GM12878 (cell line): Measurements from ENCODE around the gene LARGE1. TPM values are rescaled to one million over a fixed set of nuclear protein-coding genes. Genes with fewer than 3 reads are reported as not detected.

Source experiments
- ATAC-seq: fragments of 200-7000 bp; cut with Tn5 transposase; 3 replicates; pipeline ENCODE4 v1.9.1; 2020; ENCODE audit warnings: mild to moderate bottlenecking, moderate library complexity
- BruUV-seq: library from RNA; stranded (reverse); fragments of 400-500 nt; replicated peaks from 2 replicates; lab custom pipeline; 2021; lab: Mats Ljungman, UMichigan
- CTCF ChIA-PET: fragments of 300-600 bp; sonication (Branson Sonifier 250); formaldehyde crosslinking; extraction: SDS; loops from one replicate; lab custom pipeline; 2021; ENCODE audit warnings: inconsistent platforms; lab: Yijun Ruan, JAX
- POLR2A ChIA-PET: fragments of 350-600 bp; formaldehyde crosslinking; extraction: SDS; loops from one replicate; lab custom pipeline; 2021; ENCODE audit warnings: inconsistent platforms; lab: Charles Lee
- RAD21 ChIA-PET: fragments of 300-600 bp; sonication (Branson Sonifier 250); formaldehyde crosslinking; loops from one replicate; lab custom pipeline; 2023; ENCODE audit warnings: antibody characterized with exemption; ENCODE audit not compliant: unreplicated experiment; lab: Charles Lee
- SMC1A ChIA-PET: fragments of 300-600 bp; sonication (Branson Sonifier 250); formaldehyde crosslinking; loops from one replicate; lab custom pipeline; 2023; ENCODE audit not compliant: unreplicated experiment, uncharacterized antibody; lab: Charles Lee
- DNase-seq: peaks from one replicate; pipeline ENCODE4 v3.0.0-alpha.2; 2011; ENCODE audit warnings: low read depth, low spot score
- FAIRE-seq: peaks from 3 replicates; lab custom pipeline; 2011; peaks lifted over from hg19 to GRCh38; lab: Jason Lieb, UNC
- H2AFZ ChIP-seq: 2 replicates; pipeline ENCODE4 v1.6.0; 2011; ENCODE audit warnings: low read depth, low read length, control low read depth; ENCODE audit not compliant: control insufficient read depth
- H3K27ac ChIP-seq: 2 replicates; pipeline ENCODE4 v1.5.1; 2011; ENCODE audit warnings: control low read depth; ENCODE audit not compliant: control insufficient read depth, insufficient read depth
- H3K27me3 ChIP-seq, 2 experiments: replicated peaks in 1 of 2; 2 replicates each; pipeline versions ENCODE4 v1.6.0 to v1.6.1; 2011; ENCODE audit warnings: low read length in 1 of 2; ENCODE audit not compliant: control insufficient read depth in 2 of 2, insufficient read depth in 2 of 2
- H3K36me3 ChIP-seq, 2 experiments: 2 replicates each; pipeline ENCODE4 v1.5.1; 2011; ENCODE audit warnings: low read length in 1 of 2; ENCODE audit not compliant: control insufficient read depth in 2 of 2, insufficient read depth in 2 of 2
- H3K4me1 ChIP-seq: 2 replicates; pipeline ENCODE4 v1.6.1; 2011; ENCODE audit warnings: mild to moderate bottlenecking, low read length, moderate library complexity, mixed read lengths; ENCODE audit not compliant: control insufficient read depth, insufficient read depth
- H3K4me2 ChIP-seq: 2 replicates; pipeline ENCODE4 v1.6.0; 2011; ENCODE audit warnings: control low read depth; ENCODE audit not compliant: control insufficient read depth, insufficient read depth
- H3K4me3 ChIP-seq: fragments of 200-600 bp; sonication (generic); 2 replicates; pipeline ENCODE4 v1.5.1; 2016
- H3K79me2 ChIP-seq: 2 replicates; pipeline ENCODE4 v1.6.0; 2011; ENCODE audit warnings: low read length; ENCODE audit not compliant: control insufficient read depth, insufficient read depth
- H3K9ac ChIP-seq: 2 replicates; pipeline ENCODE4 v1.8.0; 2011; ENCODE audit warnings: low read length, control low read depth, mixed read lengths; ENCODE audit not compliant: control insufficient read depth, insufficient read depth
- H3K9me3 ChIP-seq: replicated peaks from 3 replicates; pipeline ENCODE4 v1.5.1; 2011; ENCODE audit warnings: mild to moderate bottlenecking, low read length; ENCODE audit not compliant: control insufficient read depth, insufficient read depth
- H4K20me1 ChIP-seq: 2 replicates; pipeline ENCODE4 v1.6.0; 2011; ENCODE audit not compliant: control insufficient read depth, insufficient read depth
- ATF2 ChIP-seq: IDR thresholded peaks from 2 replicates; pipeline ENCODE4 v1.6.1; 2012; ENCODE audit warnings: low read length, inconsistent platforms
- ATF3 ChIP-seq: IDR thresholded peaks from 2 replicates; pipeline ENCODE4 v1.6.1; 2011; ENCODE audit warnings: low read depth, mild to moderate bottlenecking, low read length, moderate library complexity, borderline replicate concordance; ENCODE audit errors: extremely low read depth
- BHLHE40 ChIP-seq, 2 experiments: fragments of 450-650 bp in 1 of 2; IDR thresholded peaks; 2 replicates each; pipeline ENCODE4 v1.6.1; 2011 to 2017; ENCODE audit warnings: low read depth in 2 of 2, borderline replicate concordance in 1 of 2, improper control_type of control experiment in 1 of 2, low read length in 1 of 2, mild to moderate bottlenecking in 1 of 2
- CTCF ChIP-seq, 3 experiments: IDR thresholded peaks in 2 of 3; conservative IDR thresholded peaks in 1 of 3; 2 replicates each; pipeline ENCODE4 v1.5.1; 2011; ENCODE audit warnings: low read depth in 3 of 3, low read length in 3 of 3, mild to moderate bottlenecking in 3 of 3, control low read depth in 2 of 3, moderate library complexity in 2 of 3, inconsistent platforms in 1 of 3, mixed read lengths in 1 of 3; ENCODE audit not compliant: control insufficient read depth in 2 of 3, insufficient read depth in 1 of 3; ENCODE audit errors: extremely low read depth in 1 of 3
- GATAD2B ChIP-seq: fragments of 450-650 bp; conservative IDR thresholded peaks from 2 replicates; pipeline ENCODE4 v1.6.1; 2017; ENCODE audit warnings: low read depth, mild to moderate bottlenecking, moderate library complexity
- RAD51 ChIP-seq: fragments of 450-650 bp; IDR thresholded peaks from 2 replicates; pipeline ENCODE4 v1.6.1; 2016; ENCODE audit warnings: moderate library complexity, mild to moderate bottlenecking, inconsistent platforms
- STAT1 ChIP-seq: fragments of 450-650 bp; conservative IDR thresholded peaks from 2 replicates; pipeline ENCODE4 v1.6.1; 2014; ENCODE audit warnings: antibody characterized with exemption, mild to moderate bottlenecking
- TARDBP ChIP-seq: IDR thresholded peaks from 2 replicates; pipeline ENCODE4 v1.6.1; 2016; ENCODE audit warnings: borderline replicate concordance
- ZBTB4 ChIP-seq: fragments of 450-650 bp; formaldehyde crosslinking; IDR thresholded peaks from 2 replicates; pipeline ENCODE4 v1.4.0; 2022; ENCODE audit warnings: mild to moderate bottlenecking, moderate library complexity
- ZNF24 ChIP-seq: fragments of 450-650 bp; IDR thresholded peaks from 2 replicates; pipeline ENCODE4 v1.6.1; 2017; ENCODE audit warnings: antibody characterized with exemption, mild to moderate bottlenecking
- ZNF274 ChIP-seq: IDR thresholded peaks from one replicate; pipeline ENCODE4 v1.8.0; 2011; ENCODE audit not compliant: insufficient read length, insufficient read depth
- WGBS: methylation state at CpG from one replicate; pipeline ENCODE4 v1.1.6; 2016; ENCODE audit warnings: low lambda C conversion rate; ENCODE audit not compliant: insufficient replicate concordance, insufficient coverage; ENCODE audit errors: missing lambda C conversion rate; 5-methylcytosine and 5-hydroxymethylcytosine counted together
- in situ Hi-C: fragments of 300-500 bp; cut with MboI; formaldehyde crosslinking; loops from 9 replicates; pipeline ENCODE4 v1.14.3; 2018; ENCODE audit warnings: mixed read lengths
- intact Hi-C: fragments of 100-400 bp; cut with micrococcal nuclease; formaldehyde crosslinking; loops from one replicate; pipeline ENCODE4 v1.14.2; 2022; ENCODE audit not compliant: unreplicated experiment
- polyA plus RNA-seq, 11 experiments: library from polyadenylated mRNA; depleted of rRNA in 4 of 11; unstranded in 6 of 11; stranded (reverse) in 5 of 11; fragments of >200 nt; fragmentation: Nextera tagmentation in 4 of 11; fragmentation: Illumina TruSeq in 1 of 11; extraction: Ambion mirVana in 4 of 11; extraction: Trizol in 1 of 11; gene quantifications; 1 replicate in 1 of 11; 2 replicates in 10 of 11; pipeline versions ENCODE4 v1.2.1 to v1.2.3, GENCODE V29; 2011 to 2016; ENCODE audit warnings: inconsistent platforms in 2 of 11, missing spikeins in 2 of 11, low read depth in 1 of 11
- total RNA-seq, 4 experiments: library from RNA; depleted of rRNA in 3 of 4; stranded (reverse); fragments of >200 nt in 3 of 4; fragmentation: Illumina TruSeq in 1 of 4; extraction: Trizol in 1 of 4; gene quantifications; 2 replicates each; pipeline versions ENCODE4 v1.2.1 to v1.2.3, GENCODE V29; 2013 to 2021

Gene LARGE1
- total and polyA plus RNA-seq, 10 of the 15 experiments (the other 5 are each of a cell fraction or from before 2014, with no cell fraction given) = 3.2 to 41.4 (median 17.3) TPM

GRCh38 chr22:33747029-33747428, 173.2 kb downstream of the LARGE1 start (continued):
- TF ChIP-seq ZBTB4 (no peak), RAD51 (no peak)

GRCh38 chr22:33746501-33746928, 173.8 kb downstream of the LARGE1 start:
- ChIA-PET POLR2A (no interaction called here), CTCF (no interaction called here), RAD21 (no interaction called here), SMC1A (no interaction called here)
- no TSS peak for BruUV-seq
- FAIRE-seq (no peak), ATAC-seq (no peak), DNase-seq (no peak)
- Histone ChIP-seq H3K9ac (no peak overlapping the region), H3K4me2 (no peak overlapping the region), H3K79me2 (no peaks in the 10 kb centered on the region), H4K20me1 (no peaks in the 10 kb centered on the region), H3K9me3 (no peaks in the 10 kb centered on the region), H2AFZ (no peak overlapping the region), H3K27me3 (no peaks in the 10 kb centered on the region), H3K4me1 (no peaks in the 10 kb centered on the region), H3K4me3 (no peak overlapping the region), H3K36me3 (no peaks in the 10 kb centered on the region; a peak in 1 of 4 replicates), H3K27ac (no peak overlapping the region)
- TF ChIP-seq CTCF (IDR thresholded peaks at IDR 0.05 in 2 of 3, conservative IDR thresholded peaks at IDR 0.05 in 1 of 3; ENCODE audit: control insufficient read depth in 2 of 3, extremely low read depth in 1 of 3, insufficient read depth in 1 of 3, low read depth in 3 of 3, low read length in 3 of 3) (no peak), ZNF24 (no peak), ATF2 (no peak), ATF3 (no peak), STAT1 (no peak), BHLHE40 (IDR thresholded peaks at IDR 0.05; ENCODE audit: borderline replicate concordance in 1 of 2, low read depth in 2 of 2, low read length in 1 of 2) (no peak), TARDBP (no peak), GATAD2B (no peak), ZNF274 (no peak)
- intact Hi-C loops = no loop called here
- WGBS = 83% methylated on average over 3 of the region's 3 CpGs
- in situ Hi-C loops = no loop called here
